B cell (primary cell): ENCODE measurements around the gene GRID1. TPM values are rescaled to one million over a fixed set of nuclear protein-coding genes. Genes with fewer than 3 reads are reported as not detected.

Experiments used
- ATAC-seq: fragments of 200-7000 bp; cut with Tn5 transposase; one replicate; pipeline ENCODE4 v1.10.0; 2021; ENCODE audit warnings: low read depth, mild to moderate bottlenecking, moderate number of reproducible peaks, moderate library complexity
- CTCF ChIA-PET: fragments of 350-600 bp; sonication (Branson Sonifier 250); formaldehyde crosslinking; loops from one replicate; lab custom pipeline; 2021; ENCODE audit warnings: antibody characterized with exemption, inconsistent platforms; lab: Charles Lee
- POLR2A ChIA-PET: fragments of 350-600 bp; sonication (Branson Sonifier 250); formaldehyde crosslinking; loops from one replicate; lab custom pipeline; 2021; ENCODE audit warnings: antibody characterized with exemption; lab: Charles Lee
- DNase-seq: peaks from one replicate; pipeline ENCODE4 v3.0.0; 2013
- H2AFZ ChIP-seq: 2 replicates; pipeline ENCODE4 v1.6.1; 2012; ENCODE audit warnings: mild to moderate bottlenecking, low read depth, low read length; ENCODE audit not compliant: insufficient read depth, poor library complexity, severe bottlenecking
- H3K27ac ChIP-seq, 2 donors: 1 replicate in 1 of 2; 2 replicates in 1 of 2; pipeline ENCODE4 v1.5.1; 2012 to 2013; ENCODE audit warnings: low read length in 2 of 2, mild to moderate bottlenecking in 2 of 2, moderate library complexity in 1 of 2
- H3K27me3 ChIP-seq, 4 experiments: fragments of 200-600 bp in 1 of 4; sonication (generic) in 1 of 4; replicated peaks in 1 of 4; 1 replicate in 2 of 4; 2 replicates in 2 of 4; pipeline versions ENCODE4 v1.6.1 to v1.7.0; 2013 to 2016; ENCODE audit warnings: low read length in 3 of 4, mild to moderate bottlenecking in 2 of 4, mixed read lengths in 1 of 4, moderate library complexity in 1 of 4; ENCODE audit not compliant: insufficient read depth in 4 of 4, control insufficient read depth in 3 of 4; ENCODE audit errors: control extremely low read depth in 1 of 4
- H3K36me3 ChIP-seq, 2 experiments: replicated peaks in 1 of 2; 1 replicate in 1 of 2; 2 replicates in 1 of 2; pipeline versions ENCODE4 v1.6.1 to v1.7.1; 2013; ENCODE audit warnings: low read length in 1 of 2; ENCODE audit not compliant: insufficient read depth in 2 of 2, control insufficient read depth in 1 of 2; ENCODE audit errors: control extremely low read depth in 1 of 2, extremely low read depth in 1 of 2
- H3K4me1 ChIP-seq, 2 donors: fragments of 200-600 bp in 1 of 2; sonication (generic) in 1 of 2; 1 replicate in 1 of 2; 2 replicates in 1 of 2; pipeline versions ENCODE4 v1.5.1 to v1.6.1; 2013 to 2017; ENCODE audit warnings: low read length in 2 of 2; ENCODE audit not compliant: control insufficient read depth in 2 of 2, insufficient read depth in 2 of 2
- H3K4me2 ChIP-seq: replicated peaks from 2 replicates; pipeline ENCODE3; 2012; ENCODE audit warnings: mild to moderate bottlenecking, low read depth, low read length; ENCODE audit not compliant: poor library complexity, severe bottlenecking
- H3K4me3 ChIP-seq, 5 experiments: fragments of 200-600 bp in 1 of 5; sonication (generic) in 1 of 5; 1 replicate in 3 of 5; 2 replicates in 2 of 5; pipeline versions ENCODE4 v1.5.1 to v1.7.0; 2011 to 2016; ENCODE audit warnings: low read length in 4 of 5, mild to moderate bottlenecking in 4 of 5, low read depth in 2 of 5, control low read depth in 1 of 5, moderate library complexity in 1 of 5; ENCODE audit not compliant: insufficient read depth in 1 of 5; ENCODE audit errors: control extremely low read depth in 1 of 5, extremely low read depth in 1 of 5
- H3K79me2 ChIP-seq: fragments of 200-600 bp; sonication (generic); one replicate; pipeline ENCODE4 v1.6.0; 2016; ENCODE audit warnings: low read length; ENCODE audit not compliant: control insufficient read depth, insufficient read depth
- H3K9ac ChIP-seq: fragments of 200-600 bp; sonication (generic); 2 replicates; pipeline ENCODE4 v1.6.1; 2017; ENCODE audit warnings: mild to moderate bottlenecking, low read length, moderate library complexity
- H3K9me3 ChIP-seq, 3 donors: one replicate each; pipeline versions ENCODE4 v1.6.1 to v1.7.1; 2013; ENCODE audit warnings: low read length in 2 of 3; ENCODE audit not compliant: control insufficient read depth in 2 of 3, insufficient read depth in 1 of 3; ENCODE audit errors: control extremely low read depth in 1 of 3
- H4K20me1 ChIP-seq: 2 replicates; pipeline ENCODE4 v1.6.0; 2012; ENCODE audit warnings: mild to moderate bottlenecking, low read length; ENCODE audit not compliant: insufficient read depth, control insufficient read depth, poor library complexity, severe bottlenecking
- H3K27ac Mint-ChIP-seq: one replicate; pipeline ENCODE4 v1.8.0; 2021; ENCODE audit warnings: mixed read lengths
- H3K27me3 Mint-ChIP-seq: one replicate; pipeline ENCODE4 v1.8.0; 2021; ENCODE audit warnings: mixed read lengths
- H3K4me1 Mint-ChIP-seq: one replicate; pipeline ENCODE4 v1.8.0; 2021; ENCODE audit warnings: mixed read lengths
- H3K4me3 Mint-ChIP-seq: one replicate; pipeline ENCODE4 v1.8.0; 2021; ENCODE audit warnings: mixed read lengths
- H3K9me3 Mint-ChIP-seq: one replicate; pipeline ENCODE4 v1.8.0; 2022; ENCODE audit warnings: mixed read lengths; ENCODE audit not compliant: insufficient read depth
- CTCF ChIP-seq: fragments of 200-600 bp; IDR thresholded peaks from one replicate; pipeline ENCODE4 v1.8.0; 2022; ENCODE audit warnings: antibody characterized with exemption, mild to moderate bottlenecking
- EZH2 ChIP-seq: IDR thresholded peaks from 2 replicates; pipeline ENCODE4 v1.6.1; 2012; ENCODE audit warnings: borderline replicate concordance, low read depth, mild to moderate bottlenecking, moderate library complexity, low read length; ENCODE audit not compliant: insufficient read depth, poor library complexity, severe bottlenecking
- WGBS: methylation state at CpG from one replicate; pipeline ENCODE4 v1.1.5; 2013; ENCODE audit warnings: missing lambda C conversion rate; ENCODE audit not compliant: insufficient coverage; 5-methylcytosine and 5-hydroxymethylcytosine counted together
- intact Hi-C: fragments of 100-400 bp; cut with micrococcal nuclease; formaldehyde crosslinking; loops from one replicate; pipeline ENCODE4 v1.10.0; 2022
- polyA plus RNA-seq: library from polyadenylated mRNA; depleted of rRNA; stranded (reverse); fragments of >200 nt; gene quantifications from 2 replicates; pipeline ENCODE4 v1.2.3, GENCODE V29; 2012
- total RNA-seq, 2 donors: library from RNA; stranded (reverse); fragments of 120-200 nt in 1 of 2; gene quantifications; 1 replicate in 1 of 2; 2 replicates in 1 of 2; pipeline versions ENCODE4 v1.2.3 to v1.2.4, GENCODE V29; 2013 to 2022

GRID1 gene
- total and polyA plus RNA-seq, 2 donors (not counting 1 experiment from before 2014, with no cell fraction given) = not detected

GRCh38 chr10:86346799-86347665, 19.6 kb downstream of the GRID1 start:
- no peaks in the 10 kb centered on the region for H3K9me3 Mint-ChIP-seq
- peaks cover 0 to 4% (median 1%) of the 10 kb centered on the region in 4 experiments for H3K27me3 ChIP-seq
- H3K4me3 ChIP-seq = no peak overlapping the region
- H3K9me3 ChIP-seq = peaks cover 0 to 6% (median 0%) of the 10 kb centered on the region in 3 donors
- H3K36me3 ChIP-seq = no peaks in the 10 kb centered on the region
- WGBS = 88% methylated on average over 9 of the region's 11 CpGs
- no peaks in the 10 kb centered on the region for H3K4me1 ChIP-seq
- no peak overlapping the region for H3K27ac Mint-ChIP-seq
- TF ChIP-seq CTCF (no peak), EZH2 (no peak)
- ATAC-seq (no peak), DNase-seq (no peak)
- CTCF ChIA-PET = no interaction called here
- POLR2A ChIA-PET = no interaction called here
- no peak overlapping the region for H3K9ac ChIP-seq
- no peaks in the 10 kb centered on the region for H3K4me1 Mint-ChIP-seq
- H3K4me3 Mint-ChIP-seq = no peak overlapping the region
- no peaks in the 10 kb centered on the region for H3K79me2 ChIP-seq
- H4K20me1 ChIP-seq = no peaks in the 10 kb centered on the region
- no peak overlapping the region for H3K4me2 ChIP-seq
- intact Hi-C loops = no loop called here
- H3K27ac ChIP-seq = no peak overlapping the region
- peaks cover 14% of the 10 kb centered on the region for H3K27me3 Mint-ChIP-seq
- H2AFZ ChIP-seq = no peak overlapping the region
